GM12801 (cell line): Measurements from ENCODE around the gene SORCS1.

Source experiments
- TF ChIP-seq, protein P1 (sequence below): IDR thresholded peaks from one replicate; pipeline ENCODE4 v1.5.1; 2011; ENCODE audit warnings: control low read depth; ENCODE audit not compliant: insufficient read length; ENCODE audit errors: extremely low read depth

The SORCS1 gene

DNA sequence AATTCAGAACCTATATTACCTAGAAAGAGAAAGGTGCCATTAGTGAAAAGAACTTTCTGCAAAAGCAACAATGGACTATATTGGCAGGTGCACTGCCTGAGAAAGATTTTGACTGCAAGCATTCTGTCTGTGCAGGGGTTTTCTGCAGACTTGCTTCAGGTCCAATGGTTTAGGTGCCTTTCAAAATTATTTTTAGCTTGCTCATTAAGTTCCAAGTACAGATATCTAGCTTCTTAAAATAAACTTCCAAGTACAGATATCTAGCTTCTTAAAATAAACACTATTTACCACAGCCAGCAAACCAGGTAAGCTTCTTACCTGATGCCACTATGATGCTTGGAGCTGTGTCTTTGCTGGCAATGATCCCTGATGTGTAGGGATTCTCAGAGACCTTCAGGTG lies 485.2 kb downstream of the SORCS1 start:
- TF ChIP-seq, protein P1, sequence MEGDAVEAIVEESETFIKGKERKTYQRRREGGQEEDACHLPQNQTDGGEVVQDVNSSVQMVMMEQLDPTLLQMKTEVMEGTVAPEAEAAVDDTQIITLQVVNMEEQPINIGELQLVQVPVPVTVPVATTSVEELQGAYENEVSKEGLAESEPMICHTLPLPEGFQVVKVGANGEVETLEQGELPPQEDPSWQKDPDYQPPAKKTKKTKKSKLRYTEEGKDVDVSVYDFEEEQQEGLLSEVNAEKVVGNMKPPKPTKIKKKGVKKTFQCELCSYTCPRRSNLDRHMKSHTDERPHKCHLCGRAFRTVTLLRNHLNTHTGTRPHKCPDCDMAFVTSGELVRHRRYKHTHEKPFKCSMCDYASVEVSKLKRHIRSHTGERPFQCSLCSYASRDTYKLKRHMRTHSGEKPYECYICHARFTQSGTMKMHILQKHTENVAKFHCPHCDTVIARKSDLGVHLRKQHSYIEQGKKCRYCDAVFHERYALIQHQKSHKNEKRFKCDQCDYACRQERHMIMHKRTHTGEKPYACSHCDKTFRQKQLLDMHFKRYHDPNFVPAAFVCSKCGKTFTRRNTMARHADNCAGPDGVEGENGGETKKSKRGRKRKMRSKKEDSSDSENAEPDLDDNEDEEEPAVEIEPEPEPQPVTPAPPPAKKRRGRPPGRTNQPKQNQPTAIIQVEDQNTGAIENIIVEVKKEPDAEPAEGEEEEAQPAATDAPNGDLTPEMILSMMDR = no peak

DNA sequence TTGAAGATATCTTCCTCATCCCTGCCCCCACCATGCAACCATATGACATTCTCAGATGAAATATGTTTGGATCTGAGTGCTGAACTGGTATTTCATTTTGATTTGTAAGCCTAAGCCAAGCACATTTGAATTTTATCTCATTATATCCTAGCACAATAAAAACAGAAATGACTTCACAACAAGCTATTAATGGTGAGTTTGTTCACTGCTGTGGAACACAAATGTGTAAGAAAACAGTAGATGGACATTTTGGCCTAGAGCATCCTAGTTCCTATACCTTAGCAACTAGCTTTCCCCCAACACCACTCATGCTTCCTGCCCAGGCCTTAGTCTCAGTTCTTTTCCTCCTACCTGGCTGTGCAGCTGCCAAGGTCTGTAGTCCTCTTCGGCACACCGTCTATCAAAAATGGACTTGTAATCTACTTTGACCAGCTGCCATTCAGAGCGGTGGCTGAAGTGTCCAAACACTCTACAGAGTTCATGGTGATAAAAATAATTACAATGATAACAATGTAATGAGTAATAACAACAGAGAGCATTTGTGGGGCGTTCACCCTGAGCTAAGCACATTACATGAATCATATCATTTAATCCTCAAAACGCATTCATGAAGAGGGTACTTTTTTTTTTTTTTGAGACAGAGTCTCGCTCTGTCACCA lies 491.9 kb downstream of the SORCS1 start:
- TF ChIP-seq, protein P1 = no peak

DNA sequence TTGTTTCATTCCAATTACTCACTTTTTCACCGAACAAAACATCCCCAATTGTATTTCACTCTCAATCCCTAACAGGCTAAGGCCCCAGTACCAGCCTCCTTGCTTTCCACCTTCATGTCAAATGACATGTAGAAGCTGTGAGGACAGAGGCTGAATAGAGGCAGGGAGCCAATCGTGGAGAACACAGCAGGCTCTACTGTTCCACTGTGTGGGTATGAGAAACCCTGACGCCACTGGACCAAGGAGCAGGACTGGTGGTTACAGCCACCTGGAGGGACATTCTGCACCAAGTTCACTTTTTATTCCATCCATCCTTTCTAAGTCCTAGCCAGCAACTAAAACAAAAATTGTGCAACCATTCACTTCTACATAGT lies 502.8 kb downstream of the SORCS1 start:
- TF ChIP-seq, protein P1 = no peak

DNA sequence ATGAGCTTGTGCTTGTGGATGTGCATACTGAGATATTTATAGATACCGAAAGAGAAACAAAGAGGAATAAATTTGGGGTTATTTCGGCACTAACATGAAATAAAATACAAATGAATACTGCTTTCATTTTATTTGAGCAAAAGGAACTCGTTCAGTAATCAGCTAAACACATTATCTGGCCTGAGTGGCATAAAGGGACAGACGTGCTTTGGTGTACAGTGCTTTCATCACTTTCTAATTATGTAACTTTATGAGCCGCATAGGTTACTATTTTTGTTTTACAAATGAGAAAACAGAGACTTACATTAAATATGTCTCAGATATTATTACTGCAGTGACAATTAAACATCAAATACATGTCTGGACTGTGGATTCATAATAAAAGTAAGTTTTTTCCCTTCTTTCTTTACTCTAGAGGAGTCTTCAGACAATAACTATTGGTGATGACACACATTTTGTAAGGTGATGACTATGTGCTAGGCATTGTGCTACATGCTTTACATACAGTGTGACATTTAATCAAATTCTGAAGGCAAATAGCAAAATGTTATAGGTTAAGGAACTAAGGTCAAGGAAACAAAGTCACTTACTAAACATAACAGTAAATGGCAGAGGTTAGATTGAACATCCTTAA lies 503.3 kb downstream of the SORCS1 start:
- TF ChIP-seq, protein P1 = no peak

DNA sequence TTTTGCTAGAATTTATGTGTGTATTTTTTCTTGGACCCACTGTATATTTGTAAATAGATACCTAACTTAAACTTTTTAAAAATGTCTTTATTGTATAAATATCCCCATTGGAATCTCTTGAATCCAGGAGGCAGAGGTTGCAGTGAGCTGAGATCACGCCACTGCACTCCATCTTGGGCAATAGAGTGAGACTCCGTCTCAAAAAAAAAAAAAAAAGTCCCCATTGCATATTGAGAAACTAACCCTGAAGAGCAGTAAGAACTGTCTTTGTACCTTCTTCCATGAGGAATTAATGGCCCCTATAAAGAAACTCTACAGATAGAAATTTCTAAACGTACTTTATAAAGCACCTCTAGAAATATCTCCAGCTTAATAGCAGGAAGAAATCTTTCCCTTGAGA lies 504.0 kb downstream of the SORCS1 start:
- TF ChIP-seq, protein P1 = no peak

DNA sequence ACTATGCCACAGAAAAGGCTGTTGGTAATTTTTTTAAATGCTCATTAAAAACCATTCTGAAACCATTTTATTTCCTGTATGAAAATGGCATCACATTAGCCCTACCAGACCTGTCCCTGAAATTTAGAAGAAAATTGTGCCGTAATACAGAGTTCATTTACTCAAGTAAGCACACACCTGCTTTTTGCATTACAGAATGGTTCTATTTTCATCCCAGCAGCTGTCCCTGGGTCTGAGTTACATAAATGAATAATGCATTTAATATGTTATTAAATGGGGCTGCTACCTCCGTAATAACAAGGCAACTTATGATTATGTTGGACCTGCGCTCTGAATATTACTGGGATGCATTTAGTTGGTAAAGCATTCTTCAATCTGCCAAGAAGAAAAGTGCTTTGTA lies 508.9 kb downstream of the SORCS1 start:
- TF ChIP-seq, protein P1 = no peak

DNA sequence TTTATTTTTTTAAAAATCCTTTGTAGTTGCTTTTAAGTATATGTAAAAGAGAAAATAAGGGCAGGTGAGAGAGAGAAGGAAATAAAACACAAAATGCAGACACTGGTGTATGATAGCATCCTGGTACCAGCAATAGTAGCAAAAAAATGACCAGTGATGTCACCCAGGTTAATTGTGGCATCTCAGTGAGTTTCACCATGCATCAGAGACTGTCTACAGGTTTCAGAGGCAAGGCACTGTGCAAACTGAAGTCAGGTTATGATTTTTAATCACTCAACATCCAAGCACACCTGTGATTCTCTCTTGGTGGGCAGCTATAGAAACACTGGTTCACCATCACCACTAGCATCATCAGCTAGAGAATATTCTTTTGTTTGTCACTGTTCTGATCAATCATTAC lies 509.3 kb downstream of the SORCS1 start:
- TF ChIP-seq, protein P1 = no peak
